HepG2 (cell line): Measurements from ENCODE around the gene HDAC5.

Experiments
- EZH2 ChIP-seq: conservative IDR thresholded peaks from 2 replicates; pipeline ENCODE4 v1.6.1; 2012; ENCODE audit warnings: mild to moderate bottlenecking, low read depth, low read length, moderate library complexity
- HCFC1 ChIP-seq: fragments of 150-350 bp; IDR thresholded peaks from 2 replicates; pipeline ENCODE4 v1.6.1; 2014; ENCODE audit warnings: low read depth, low read length
- HDAC1 ChIP-seq: sonication (generic); formaldehyde crosslinking; IDR thresholded peaks from 2 replicates; pipeline ENCODE4 v1.5.1; 2020; ENCODE audit warnings: mild to moderate bottlenecking, missing genetic modification reagents
- HDAC2 ChIP-seq: sonication (generic); formaldehyde crosslinking; IDR thresholded peaks from 2 replicates; pipeline ENCODE4 v1.4.0; 2020; ENCODE audit warnings: missing genetic modification reagents
- POLR2AphosphoS5 ChIP-seq: IDR thresholded peaks from 2 replicates; pipeline ENCODE4 v1.6.1; 2012; ENCODE audit warnings: low read depth, low read length
- SP1 ChIP-seq, 2 experiments: fragments of 450-650 bp in 1 of 2; sonication (generic) in 1 of 2; formaldehyde crosslinking in 1 of 2; IDR thresholded peaks; 2 replicates each; pipeline versions ENCODE4 v1.4.0 to v1.6.1; 2016 to 2020; ENCODE audit warnings: missing genetic modification reagents in 1 of 2
- ZNF878 ChIP-seq: sonication (generic); formaldehyde crosslinking; IDR thresholded peaks from 2 replicates; pipeline ENCODE4 v1.8.1; 2023; ENCODE audit warnings: mild to moderate bottlenecking, missing genetic modification reagents, moderate library complexity
- TF ChIP-seq, protein P1 (sequence below): sonication (generic); formaldehyde crosslinking; IDR thresholded peaks from 2 replicates; pipeline ENCODE4 v1.9.0; 2022; ENCODE audit warnings: low read depth, missing genetic modification reagents
- TF ChIP-seq, protein P2 (sequence below): sonication (generic); formaldehyde crosslinking; IDR thresholded peaks from 2 replicates; pipeline ENCODE4 v1.4.0; 2020; ENCODE audit warnings: missing genetic modification reagents

DNA sequence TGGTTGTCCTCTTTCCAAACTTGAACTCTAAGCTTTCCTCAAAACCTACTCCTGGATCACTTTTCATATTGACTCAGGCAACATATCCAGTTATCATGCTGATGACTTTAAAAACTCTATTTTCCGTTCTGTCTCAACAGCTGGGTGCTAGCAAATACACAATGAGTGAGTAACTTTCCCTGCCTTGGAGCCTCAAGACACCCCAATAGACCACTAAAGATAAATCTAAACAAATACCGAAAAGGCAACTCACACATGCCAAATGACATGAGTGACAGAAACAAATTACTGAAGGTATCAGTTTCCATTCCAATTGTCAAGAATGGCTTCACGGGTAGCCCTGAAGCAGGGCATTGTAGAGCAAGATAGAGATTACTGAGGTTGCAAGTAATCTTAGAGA lies 93.0 kb downstream of the HDAC5 start:
- TF ChIP-seq SP1 (IDR thresholded peaks at IDR 0.05) = no peak
- TF ChIP-seq SP1 (CRISPR knock-in tag; IDR thresholded peaks at IDR 0.05) = no peak
- no peak for TF ChIP-seq HCFC1
- TF ChIP-seq EZH2 = no peak
- TF ChIP-seq, protein P1, sequence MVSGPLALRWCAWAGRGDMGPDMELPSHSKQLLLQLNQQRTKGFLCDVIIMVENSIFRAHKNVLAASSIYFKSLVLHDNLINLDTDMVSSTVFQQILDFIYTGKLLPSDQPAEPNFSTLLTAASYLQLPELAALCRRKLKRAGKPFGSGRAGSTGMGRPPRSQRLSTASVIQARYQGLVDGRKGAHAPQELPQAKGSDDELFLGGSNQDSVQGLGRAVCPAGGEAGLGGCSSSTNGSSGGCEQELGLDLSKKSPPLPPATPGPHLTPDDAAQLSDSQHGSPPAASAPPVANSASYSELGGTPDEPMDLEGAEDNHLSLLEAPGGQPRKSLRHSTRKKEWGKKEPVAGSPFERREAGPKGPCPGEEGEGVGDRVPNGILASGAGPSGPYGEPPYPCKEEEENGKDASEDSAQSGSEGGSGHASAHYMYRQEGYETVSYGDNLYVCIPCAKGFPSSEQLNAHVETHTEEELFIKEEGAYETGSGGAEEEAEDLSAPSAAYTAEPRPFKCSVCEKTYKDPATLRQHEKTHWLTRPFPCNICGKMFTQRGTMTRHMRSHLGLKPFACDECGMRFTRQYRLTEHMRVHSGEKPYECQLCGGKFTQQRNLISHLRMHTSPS (CRISPR knock-in tag) = no peak
- no peak for TF ChIP-seq HDAC2 (CRISPR knock-in tag)
- no peak for TF ChIP-seq HDAC1 (CRISPR knock-in tag)
- no peak for TF ChIP-seq POLR2AphosphoS5
- TF ChIP-seq, protein P2, sequence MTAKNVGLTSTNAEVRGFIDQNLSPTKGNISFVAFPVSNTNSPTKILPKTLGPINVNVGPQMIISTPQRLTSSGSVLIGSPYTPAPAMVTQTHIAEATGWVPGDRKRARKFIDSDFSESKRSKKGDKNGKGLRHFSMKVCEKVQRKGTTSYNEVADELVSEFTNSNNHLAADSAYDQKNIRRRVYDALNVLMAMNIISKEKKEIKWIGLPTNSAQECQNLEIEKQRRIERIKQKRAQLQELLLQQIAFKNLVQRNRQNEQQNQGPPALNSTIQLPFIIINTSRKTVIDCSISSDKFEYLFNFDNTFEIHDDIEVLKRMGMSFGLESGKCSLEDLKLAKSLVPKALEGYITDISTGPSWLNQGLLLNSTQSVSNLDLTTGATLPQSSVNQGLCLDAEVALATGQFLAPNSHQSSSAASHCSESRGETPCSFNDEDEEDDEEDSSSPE (CRISPR knock-in tag) = no peak
- no peak for TF ChIP-seq ZNF878
